GM21619 (cell line): Measurements from ENCODE around the gene TFF3.
"Not testable (repeated sequence)": the region's sequence is repeated elsewhere in the genome, so short reads cannot be mapped to it uniquely, and the experiment has no call there.

Source experiments
- ATAC-seq: cut with Tn5 transposase; IDR thresholded peaks from one replicate; pipeline ENCODE4 v1.9.1; 2021; ENCODE audit not compliant: unreplicated experiment

The TFF3 gene

GRCh38 chr21:42306366-42307035 is 8.7 kb downstream of the TFF3 start:
- ATAC-seq: no peak

- ATAC-seq: no peak
Observed at GRCh38 chr21:42305707-42306147, 9.5 kb downstream of the TFF3 start.

- no peak for ATAC-seq
Observed at GRCh38 chr21:42304556-42305454, 10.4 kb downstream of the TFF3 start.

- ATAC-seq: no peak
Observed at GRCh38 chr21:42303443-42303842, 11.8 kb downstream of the TFF3 start.

- ATAC-seq: no peak
Observed at GRCh38 chr21:42302794-42303193, 12.4 kb downstream of the TFF3 start.

GRCh38 chr21:42302076-42302650 is 13.0 kb downstream of the TFF3 start:
- no peak for ATAC-seq

- no peak for ATAC-seq
Observed at GRCh38 chr21:42301371-42302075, 13.7 kb downstream of the TFF3 start.

- no peak for ATAC-seq
Observed at GRCh38 chr21:42300956-42301355, 14.3 kb downstream of the TFF3 start.

- ATAC-seq: no peak
Observed at GRCh38 chr21:42300045-42300583, 15.1 kb downstream of the TFF3 start.

GRCh38 chr21:42299324-42300044 is 15.7 kb downstream of the TFF3 start:
- no peak for ATAC-seq

GRCh38 chr21:42298657-42299056 is 16.6 kb downstream of the TFF3 start:
- no peak for ATAC-seq

- no peak for ATAC-seq
Observed at GRCh38 chr21:42298237-42298636, 17.0 kb downstream of the TFF3 start.

- ATAC-seq: no peak
Observed at GRCh38 chr21:42297377-42297776, 17.8 kb downstream of the TFF3 start.

- no peak for ATAC-seq
Observed at GRCh38 chr21:42296501-42296900, 18.7 kb downstream of the TFF3 start.

- no peak for ATAC-seq
Observed at GRCh38 chr21:42295845-42296244, 19.4 kb downstream of the TFF3 start.

GRCh38 chr21:42294273-42294880 is 20.8 kb downstream of the TFF3 start:
- no peak for ATAC-seq

GRCh38 chr21:42293649-42294272 is 21.4 kb downstream of the TFF3 start:
- no peak for ATAC-seq

GRCh38 chr21:42292563-42293142 is 22.6 kb downstream of the TFF3 start:
- ATAC-seq: not testable (repeated sequence)
